ENCODE data around the gene SLC47A2. TPM values are rescaled to one million over a fixed set of nuclear protein-coding genes. Genes with fewer than 3 reads are reported as not detected.

Gene SLC47A2
- total RNA-seq, 2 donors from 2014 or later = not detected

- Histone ChIP-seq H3K36me3 (no peaks in the 10 kb centered on the region), H3K27me3 (replicated peaks; ENCODE audit: insufficient read depth) (no peaks in the 10 kb centered on the region), H3K9me3 (no peaks in the 10 kb centered on the region), H3K4me1 (ENCODE audit: control insufficient read depth in 1 of 2, low read depth in 2 of 2) (peaks cover 10 to 27% of the 10 kb centered on the region in 2 donors), H3K27ac (no peak overlapping the region), H3K4me3 (no peak overlapping the region)
- ATAC-seq (ENCODE audit: insufficient number of reproducible peaks, low FRiP score, low read depth) = no peak
- DNase-seq (ENCODE audit: low spot score) = no peak
- TF ChIP-seq, protein P1, sequence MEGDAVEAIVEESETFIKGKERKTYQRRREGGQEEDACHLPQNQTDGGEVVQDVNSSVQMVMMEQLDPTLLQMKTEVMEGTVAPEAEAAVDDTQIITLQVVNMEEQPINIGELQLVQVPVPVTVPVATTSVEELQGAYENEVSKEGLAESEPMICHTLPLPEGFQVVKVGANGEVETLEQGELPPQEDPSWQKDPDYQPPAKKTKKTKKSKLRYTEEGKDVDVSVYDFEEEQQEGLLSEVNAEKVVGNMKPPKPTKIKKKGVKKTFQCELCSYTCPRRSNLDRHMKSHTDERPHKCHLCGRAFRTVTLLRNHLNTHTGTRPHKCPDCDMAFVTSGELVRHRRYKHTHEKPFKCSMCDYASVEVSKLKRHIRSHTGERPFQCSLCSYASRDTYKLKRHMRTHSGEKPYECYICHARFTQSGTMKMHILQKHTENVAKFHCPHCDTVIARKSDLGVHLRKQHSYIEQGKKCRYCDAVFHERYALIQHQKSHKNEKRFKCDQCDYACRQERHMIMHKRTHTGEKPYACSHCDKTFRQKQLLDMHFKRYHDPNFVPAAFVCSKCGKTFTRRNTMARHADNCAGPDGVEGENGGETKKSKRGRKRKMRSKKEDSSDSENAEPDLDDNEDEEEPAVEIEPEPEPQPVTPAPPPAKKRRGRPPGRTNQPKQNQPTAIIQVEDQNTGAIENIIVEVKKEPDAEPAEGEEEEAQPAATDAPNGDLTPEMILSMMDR (IDR thresholded peaks at IDR 0.05) = no peak
Observed at GRCh38 chr17:19642373-19642893, 74.0 kb downstream of the SLC47A2 start.

GRCh38 chr17:19641687-19642372, 74.6 kb downstream of the SLC47A2 start:
- peaks cover 4 to 21% of the 10 kb centered on the region in 2 donors for H3K4me1 ChIP-seq (ENCODE audit: control insufficient read depth in 1 of 2, low read depth in 2 of 2)
- DNase-seq (ENCODE audit: low spot score) = no peak
- no peak overlapping the region for H3K4me3 ChIP-seq
- H3K36me3 ChIP-seq = no peaks in the 10 kb centered on the region
- no peaks in the 10 kb centered on the region for H3K27me3 ChIP-seq (replicated peaks; ENCODE audit: insufficient read depth)
- TF ChIP-seq, protein P1 (IDR thresholded peaks at IDR 0.05) = no peak
- no peak overlapping the region for H3K27ac ChIP-seq
- no peak for ATAC-seq (ENCODE audit: insufficient number of reproducible peaks, low FRiP score, low read depth)
- no peaks in the 10 kb centered on the region for H3K9me3 ChIP-seq

- TF ChIP-seq, protein P1 (IDR thresholded peaks at IDR 0.05) = no peak
- ATAC-seq (ENCODE audit: insufficient number of reproducible peaks, low FRiP score, low read depth) (no peak), DNase-seq (ENCODE audit: low spot score) (no peak)
- no peaks in the 10 kb centered on the region for H3K9me3 ChIP-seq
- no peak overlapping the region for H3K4me3 ChIP-seq
- no peaks in the 10 kb centered on the region for H3K36me3 ChIP-seq
- no peaks in the 10 kb centered on the region for H3K27me3 ChIP-seq (replicated peaks; ENCODE audit: insufficient read depth)
- no peak overlapping the region for H3K27ac ChIP-seq
- H3K4me1 ChIP-seq (ENCODE audit: control insufficient read depth in 1 of 2, low read depth in 2 of 2) = no peaks in the 10 kb centered on the region
Observed at GRCh38 chr17:19631905-19632304, 84.5 kb downstream of the SLC47A2 start.

DNA sequence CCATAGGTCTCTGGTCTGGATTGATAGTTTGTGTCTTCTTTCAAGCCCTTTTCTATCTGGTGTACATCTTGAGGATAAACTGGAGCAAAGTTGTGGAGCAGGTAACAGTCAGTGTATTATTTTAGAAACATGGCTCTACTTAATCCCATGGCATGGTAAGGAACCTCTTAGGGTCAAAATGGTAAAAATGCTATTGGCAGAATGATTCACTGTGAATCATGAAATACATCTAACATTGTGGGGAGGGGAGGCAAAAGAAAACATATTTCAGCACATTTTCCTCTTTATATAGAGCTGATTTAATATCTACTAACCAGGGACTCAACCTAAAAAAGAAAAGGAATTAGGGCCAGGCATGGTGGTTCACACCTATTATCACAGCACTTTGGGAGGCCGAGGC, 85.7 kb downstream of the SLC47A2 start:
- Histone ChIP-seq H3K27ac (no peak overlapping the region), H3K4me1 (ENCODE audit: control insufficient read depth in 1 of 2, low read depth in 2 of 2) (no peaks in the 10 kb centered on the region), H3K9me3 (no peaks in the 10 kb centered on the region), H3K36me3 (no peaks in the 10 kb centered on the region), H3K4me3 (no peak overlapping the region), H3K27me3 (replicated peaks; ENCODE audit: insufficient read depth) (no peaks in the 10 kb centered on the region)
- TF ChIP-seq, protein P1 (IDR thresholded peaks at IDR 0.05) = no peak
- ATAC-seq (ENCODE audit: insufficient number of reproducible peaks, low FRiP score, low read depth) (no peak), DNase-seq (ENCODE audit: low spot score) (no peak)

- TF ChIP-seq, protein P1 (IDR thresholded peaks at IDR 0.05) = no peak
- H3K4me1 ChIP-seq (ENCODE audit: control insufficient read depth in 1 of 2, low read depth in 2 of 2) = no peaks in the 10 kb centered on the region
- DNase-seq (ENCODE audit: low spot score) (no peak), ATAC-seq (ENCODE audit: insufficient number of reproducible peaks, low FRiP score, low read depth) (no peak)
- H3K36me3 ChIP-seq = no peaks in the 10 kb centered on the region
- H3K4me3 ChIP-seq = no peak overlapping the region
- H3K27me3 ChIP-seq (replicated peaks; ENCODE audit: insufficient read depth) = no peaks in the 10 kb centered on the region
- H3K27ac ChIP-seq = no peak overlapping the region
- H3K9me3 ChIP-seq = no peaks in the 10 kb centered on the region
Observed at GRCh38 chr17:19630035-19630434, 86.3 kb downstream of the SLC47A2 start.

Measured in thoracic aorta (tissue), 2 donors.